ENCODE data around the gene ARID1B.

Gene ARID1B

GRCh38 chr6:157106487-157106886 lies 329.3 kb downstream of the ARID1B start:
- Histone ChIP-seq H3K27me3 (ENCODE audit: control insufficient read depth in 1 of 2, insufficient read depth in 2 of 2, low read length in 2 of 2) (no peaks in the 10 kb centered on the region), H3K9ac (ENCODE audit: low read depth in 1 of 2, low read length in 2 of 2) (no peak overlapping the region), H3K9me3 (ENCODE audit: control insufficient read depth in 1 of 2, low read length in 2 of 2) (no peaks in the 10 kb centered on the region), H3K4me3 (ENCODE audit: low read depth in 1 of 2, low read length in 2 of 2) (no peak overlapping the region), H3K36me3 (ENCODE audit: control insufficient read depth in 1 of 2, insufficient read depth in 2 of 2, low read length in 2 of 2) (peaks cover 0 to 4% of the 10 kb centered on the region in 2 donors), H3K27ac (ENCODE audit: low read depth, low read length) (no peak overlapping the region), H3K4me1 (ENCODE audit: control insufficient read depth in 1 of 2, insufficient read depth in 2 of 2, low read length in 2 of 2) (peaks cover 0 to 10% of the 10 kb centered on the region in 2 donors)

- no peak overlapping the region for H3K27ac ChIP-seq (ENCODE audit: low read depth, low read length)
- H3K9ac ChIP-seq (ENCODE audit: low read depth in 1 of 2, low read length in 2 of 2): no peak overlapping the region
These were observed 330.4 kb downstream of the ARID1B start for GRCh38 chr6:157107571-157107914.

DNA sequence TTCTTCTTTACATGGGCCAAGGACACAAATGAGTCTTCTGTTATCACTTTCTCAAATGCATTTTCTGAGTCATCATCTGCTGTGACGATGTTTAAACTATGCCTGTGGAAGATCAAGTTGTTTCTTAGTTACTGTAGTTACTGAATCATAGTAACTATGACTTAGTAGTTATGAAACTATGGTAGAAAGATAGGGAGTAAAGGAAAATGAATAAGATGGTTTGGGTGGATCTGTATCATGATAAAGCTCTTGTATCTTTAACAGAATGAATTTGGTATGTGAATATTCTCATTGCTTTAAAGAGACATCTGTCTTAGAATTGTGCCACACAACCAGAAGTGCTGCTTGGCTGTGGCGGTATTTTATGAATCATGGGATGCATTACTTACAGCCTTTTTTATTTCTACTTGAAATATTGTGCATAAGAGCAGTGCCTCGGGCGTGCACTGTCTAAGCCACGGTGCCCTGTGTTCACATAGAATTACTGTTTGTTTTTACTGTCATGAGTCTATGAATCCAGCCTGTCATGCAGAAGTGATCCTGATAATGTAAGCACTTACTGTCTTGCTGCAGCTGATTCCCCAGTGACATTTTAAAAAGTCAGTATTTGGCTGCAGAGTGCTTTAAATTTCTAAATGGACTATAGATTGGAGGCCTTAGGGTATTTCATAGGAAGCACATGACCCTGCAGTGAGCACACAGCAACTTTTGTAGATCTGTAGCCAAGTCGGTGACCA lies 330.9 kb downstream of the ARID1B start:
- H3K27me3 ChIP-seq (ENCODE audit: control insufficient read depth in 1 of 2, insufficient read depth in 2 of 2, low read length in 2 of 2): no peaks in the 10 kb centered on the region
- peaks cover 0 to 10% of the 10 kb centered on the region in 2 donors for H3K4me1 ChIP-seq (ENCODE audit: control insufficient read depth in 1 of 2, insufficient read depth in 2 of 2, low read length in 2 of 2)
- no peak overlapping the region for H3K27ac ChIP-seq (ENCODE audit: low read depth, low read length)
- H3K9ac ChIP-seq (ENCODE audit: low read depth in 1 of 2, low read length in 2 of 2): no peak overlapping the region
- H3K4me3 ChIP-seq (ENCODE audit: low read depth in 1 of 2, low read length in 2 of 2): no peak overlapping the region
- no peaks in the 10 kb centered on the region for H3K9me3 ChIP-seq (ENCODE audit: control insufficient read depth in 1 of 2, low read length in 2 of 2)
- H3K36me3 ChIP-seq (ENCODE audit: control insufficient read depth in 1 of 2, insufficient read depth in 2 of 2, low read length in 2 of 2): peaks cover 0 to 4% of the 10 kb centered on the region in 2 donors

More at GRCh38 chr6:157107571-157107914, 330.4 kb downstream of the ARID1B start:
- no peaks in the 10 kb centered on the region for H3K9me3 ChIP-seq (ENCODE audit: control insufficient read depth in 1 of 2, low read length in 2 of 2)
- H3K36me3 ChIP-seq (ENCODE audit: control insufficient read depth in 1 of 2, insufficient read depth in 2 of 2, low read length in 2 of 2): peaks cover 0 to 4% of the 10 kb centered on the region in 2 donors
- peaks cover 0 to 10% of the 10 kb centered on the region in 2 donors for H3K4me1 ChIP-seq (ENCODE audit: control insufficient read depth in 1 of 2, insufficient read depth in 2 of 2, low read length in 2 of 2)
- no peaks in the 10 kb centered on the region for H3K27me3 ChIP-seq (ENCODE audit: control insufficient read depth in 1 of 2, insufficient read depth in 2 of 2, low read length in 2 of 2)
- no peak overlapping the region for H3K4me3 ChIP-seq (ENCODE audit: low read depth in 1 of 2, low read length in 2 of 2)

DNA sequence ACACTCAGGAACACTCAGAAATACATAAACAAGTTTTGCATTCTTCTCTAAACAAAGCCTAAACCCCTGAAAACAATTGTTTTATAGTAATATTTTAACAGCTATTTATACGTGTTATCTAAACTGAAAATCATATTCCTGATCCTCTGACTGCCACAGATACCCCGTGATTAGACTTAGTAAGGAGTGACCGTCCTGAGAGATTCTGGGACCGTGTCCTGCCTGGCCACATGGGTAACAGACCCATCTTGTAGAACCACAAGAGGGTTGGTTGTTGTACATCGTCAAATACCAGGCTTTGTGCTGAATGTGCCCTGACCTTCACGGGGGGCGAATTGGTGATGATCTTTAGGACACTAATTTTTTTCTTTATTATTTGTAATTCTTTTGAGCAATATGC lies 331.7 kb downstream of the ARID1B start:
- no peaks in the 10 kb centered on the region for H3K9me3 ChIP-seq (ENCODE audit: control insufficient read depth in 1 of 2, low read length in 2 of 2)
- H3K9ac ChIP-seq (ENCODE audit: low read depth in 1 of 2, low read length in 2 of 2): no peak overlapping the region
- no peaks in the 10 kb centered on the region for H3K27me3 ChIP-seq (ENCODE audit: control insufficient read depth in 1 of 2, insufficient read depth in 2 of 2, low read length in 2 of 2)
- H3K4me1 ChIP-seq (ENCODE audit: control insufficient read depth in 1 of 2, insufficient read depth in 2 of 2, low read length in 2 of 2): peaks cover 0 to 10% of the 10 kb centered on the region in 2 donors
- H3K36me3 ChIP-seq (ENCODE audit: control insufficient read depth in 1 of 2, insufficient read depth in 2 of 2, low read length in 2 of 2): peaks cover 0 to 9% of the 10 kb centered on the region in 2 donors
- H3K4me3 ChIP-seq (ENCODE audit: low read depth in 1 of 2, low read length in 2 of 2): no peak overlapping the region
- no peak overlapping the region for H3K27ac ChIP-seq (ENCODE audit: low read depth, low read length)

- Histone ChIP-seq H3K27ac (ENCODE audit: low read depth, low read length) (no peak overlapping the region), H3K9me3 (ENCODE audit: control insufficient read depth in 1 of 2, low read length in 2 of 2) (no peaks in the 10 kb centered on the region)
These were observed 333.4 kb downstream of the ARID1B start for GRCh38 chr6:157110607-157111006.

GRCh38 chr6:157113389-157113788 lies 336.2 kb downstream of the ARID1B start:
- Histone ChIP-seq H3K9ac (ENCODE audit: low read depth in 1 of 2, low read length in 2 of 2) (no peak overlapping the region), H3K9me3 (ENCODE audit: control insufficient read depth in 1 of 2, low read length in 2 of 2) (no peaks in the 10 kb centered on the region), H3K27ac (ENCODE audit: low read depth, low read length) (no peak overlapping the region), H3K4me1 (ENCODE audit: control insufficient read depth in 1 of 2, insufficient read depth in 2 of 2, low read length in 2 of 2) (peaks cover 0 to under 1% of the 10 kb centered on the region in 2 donors), H3K36me3 (ENCODE audit: control insufficient read depth in 1 of 2, insufficient read depth in 2 of 2, low read length in 2 of 2) (peaks cover 0 to 9% of the 10 kb centered on the region in 2 donors), H3K27me3 (ENCODE audit: control insufficient read depth in 1 of 2, insufficient read depth in 2 of 2, low read length in 2 of 2) (no peaks in the 10 kb centered on the region), H3K4me3 (ENCODE audit: low read depth in 1 of 2, low read length in 2 of 2) (no peak overlapping the region)

More at GRCh38 chr6:157110607-157111006, 333.4 kb downstream of the ARID1B start:
- H3K27me3 ChIP-seq (ENCODE audit: control insufficient read depth in 1 of 2, insufficient read depth in 2 of 2, low read length in 2 of 2): no peaks in the 10 kb centered on the region
- peaks cover 0 to 9% of the 10 kb centered on the region in 2 donors for H3K36me3 ChIP-seq (ENCODE audit: control insufficient read depth in 1 of 2, insufficient read depth in 2 of 2, low read length in 2 of 2)
- peaks cover 0 to 10% of the 10 kb centered on the region in 2 donors for H3K4me1 ChIP-seq (ENCODE audit: control insufficient read depth in 1 of 2, insufficient read depth in 2 of 2, low read length in 2 of 2)
- no peak overlapping the region for H3K4me3 ChIP-seq (ENCODE audit: low read depth in 1 of 2, low read length in 2 of 2)
- no peak overlapping the region for H3K9ac ChIP-seq (ENCODE audit: low read depth in 1 of 2, low read length in 2 of 2)

GRCh38 chr6:157116426-157116825 lies 339.2 kb downstream of the ARID1B start:
- H3K9ac ChIP-seq (ENCODE audit: low read depth in 1 of 2, low read length in 2 of 2): no peak overlapping the region
- H3K36me3 ChIP-seq (ENCODE audit: control insufficient read depth in 1 of 2, insufficient read depth in 2 of 2, low read length in 2 of 2): peaks cover 0 to 5% of the 10 kb centered on the region in 2 donors
- H3K9me3 ChIP-seq (ENCODE audit: control insufficient read depth in 1 of 2, low read length in 2 of 2): no peaks in the 10 kb centered on the region
- no peak overlapping the region for H3K4me3 ChIP-seq (ENCODE audit: low read depth in 1 of 2, low read length in 2 of 2)
- H3K27me3 ChIP-seq (ENCODE audit: control insufficient read depth in 1 of 2, insufficient read depth in 2 of 2, low read length in 2 of 2): no peaks in the 10 kb centered on the region
- no peak overlapping the region for H3K27ac ChIP-seq (ENCODE audit: low read depth, low read length)
- peaks cover 0 to 13% of the 10 kb centered on the region in 2 donors for H3K4me1 ChIP-seq (ENCODE audit: control insufficient read depth in 1 of 2, insufficient read depth in 2 of 2, low read length in 2 of 2)

DNA sequence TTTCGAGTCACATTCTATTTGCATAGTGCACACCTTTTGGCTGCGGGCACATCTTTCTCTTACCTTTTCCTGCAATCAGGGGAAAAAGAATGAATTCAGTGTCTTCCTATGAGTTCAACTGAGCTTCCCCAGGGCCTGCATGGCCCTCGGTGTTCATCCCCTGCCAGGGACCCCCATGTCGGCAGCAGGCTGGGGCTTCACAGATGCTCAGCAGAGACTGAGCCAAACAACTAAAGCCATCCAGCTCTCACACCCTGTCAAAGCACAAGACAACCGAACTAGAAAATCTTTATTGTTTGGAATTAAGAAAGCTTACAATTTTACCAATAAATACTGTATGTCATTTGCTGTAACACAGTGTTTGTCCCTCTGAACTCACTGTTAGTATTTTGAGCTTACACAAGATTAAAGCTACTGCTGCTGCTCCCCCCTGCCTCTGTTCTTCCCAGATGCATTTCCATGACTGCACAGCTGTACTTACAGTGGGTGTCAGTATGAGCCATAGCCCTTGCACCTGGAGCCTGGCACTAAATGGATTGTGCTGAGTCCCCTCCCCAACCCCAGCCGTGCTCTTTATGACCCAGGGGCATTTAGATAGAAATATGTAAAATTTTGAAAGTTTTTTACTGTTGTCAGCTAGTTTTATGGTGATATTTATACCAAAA lies 340.4 kb downstream of the ARID1B start:
- peaks cover 0 to 13% of the 10 kb centered on the region in 2 donors for H3K4me1 ChIP-seq (ENCODE audit: control insufficient read depth in 1 of 2, insufficient read depth in 2 of 2, low read length in 2 of 2)
- no peaks in the 10 kb centered on the region for H3K9me3 ChIP-seq (ENCODE audit: control insufficient read depth in 1 of 2, low read length in 2 of 2)
- no peak overlapping the region for H3K9ac ChIP-seq (ENCODE audit: low read depth in 1 of 2, low read length in 2 of 2)
- H3K27me3 ChIP-seq (ENCODE audit: control insufficient read depth in 1 of 2, insufficient read depth in 2 of 2, low read length in 2 of 2): no peaks in the 10 kb centered on the region
- no peak overlapping the region for H3K27ac ChIP-seq (ENCODE audit: low read depth, low read length)
- H3K4me3 ChIP-seq (ENCODE audit: low read depth in 1 of 2, low read length in 2 of 2): no peak overlapping the region
- H3K36me3 ChIP-seq (ENCODE audit: control insufficient read depth in 1 of 2, insufficient read depth in 2 of 2, low read length in 2 of 2): peaks cover 0 to 5% of the 10 kb centered on the region in 2 donors

GRCh38 chr6:157119502-157120027 lies 342.4 kb downstream of the ARID1B start:
- Histone ChIP-seq H3K27me3 (ENCODE audit: control insufficient read depth in 1 of 2, insufficient read depth in 2 of 2, low read length in 2 of 2) (no peaks in the 10 kb centered on the region), H3K9ac (ENCODE audit: low read depth in 1 of 2, low read length in 2 of 2) (no peak overlapping the region), H3K4me1 (ENCODE audit: control insufficient read depth in 1 of 2, insufficient read depth in 2 of 2, low read length in 2 of 2) (peaks cover 0 to 13% of the 10 kb centered on the region in 2 donors), H3K36me3 (ENCODE audit: control insufficient read depth in 1 of 2, insufficient read depth in 2 of 2, low read length in 2 of 2) (peaks cover 0 to 2% of the 10 kb centered on the region in 2 donors), H3K27ac (ENCODE audit: low read depth, low read length) (no peak overlapping the region), H3K4me3 (ENCODE audit: low read depth in 1 of 2, low read length in 2 of 2) (no peak overlapping the region), H3K9me3 (ENCODE audit: control insufficient read depth in 1 of 2, low read length in 2 of 2) (no peaks in the 10 kb centered on the region)

GRCh38 chr6:157120534-157121232 lies 343.5 kb downstream of the ARID1B start:
- no peak overlapping the region for H3K27ac ChIP-seq (ENCODE audit: low read depth, low read length)
- no peaks in the 10 kb centered on the region for H3K9me3 ChIP-seq (ENCODE audit: control insufficient read depth in 1 of 2, low read length in 2 of 2)
- peaks cover 0 to 13% of the 10 kb centered on the region in 2 donors for H3K4me1 ChIP-seq (ENCODE audit: control insufficient read depth in 1 of 2, insufficient read depth in 2 of 2, low read length in 2 of 2)
- peaks cover 0 to 5% of the 10 kb centered on the region in 2 donors for H3K36me3 ChIP-seq (ENCODE audit: control insufficient read depth in 1 of 2, insufficient read depth in 2 of 2, low read length in 2 of 2)
- no peaks in the 10 kb centered on the region for H3K27me3 ChIP-seq (ENCODE audit: control insufficient read depth in 1 of 2, insufficient read depth in 2 of 2, low read length in 2 of 2)
- no peak overlapping the region for H3K4me3 ChIP-seq (ENCODE audit: low read depth in 1 of 2, low read length in 2 of 2)
- H3K9ac ChIP-seq (ENCODE audit: low read depth in 1 of 2, low read length in 2 of 2): no peak overlapping the region
